Gastrocnemius medialis (tissue), 4 donors: Measurements from ENCODE around the gene NKX2-4. TPM values are rescaled to one million over a fixed set of nuclear protein-coding genes. Genes with fewer than 3 reads are reported as not detected.

ENCODE experiments used
- ATAC-seq, 2 donors: fragments of 150-250 bp; one replicate each; pipeline ENCODE4 v1.9.1; 2016
- DNase-seq, 2 donors: peaks; one replicate each; pipeline ENCODE4 v3.0.0-alpha.2; 2019
- H3K27ac ChIP-seq, 4 donors: fragments of 200-600 bp; sonication (generic); 1 replicate in 1 of 4; 2 replicates in 3 of 4; pipeline ENCODE4 v1.5.1; 2016 to 2018; ENCODE audit warnings: mild to moderate bottlenecking in 2 of 4, moderate library complexity in 1 of 4
- H3K27me3 ChIP-seq, 3 donors: fragments of 200-600 bp; sonication (generic) in 2 of 3; 1 replicate in 1 of 3; 2 replicates in 2 of 3; pipeline versions ENCODE4 v1.5.1 to v1.6.0; 2016 to 2019; ENCODE audit warnings: mild to moderate bottlenecking in 1 of 3, moderate library complexity in 1 of 3
- H3K36me3 ChIP-seq, 2 donors: fragments of 200-600 bp; sonication (generic) in 1 of 2; one replicate each; pipeline ENCODE4 v1.5.1; 2017 to 2018
- H3K4me1 ChIP-seq, 2 donors: fragments of 200-600 bp; sonication (generic) in 1 of 2; one replicate each; pipeline ENCODE4 v1.5.1; 2016 to 2017; ENCODE audit warnings: mild to moderate bottlenecking in 2 of 2
- H3K4me3 ChIP-seq, 4 donors: fragments of 200-600 bp; sonication (generic) in 3 of 4; 1 replicate in 1 of 4; 2 replicates in 3 of 4; pipeline ENCODE4 v1.5.1; 2016 to 2019; ENCODE audit warnings: mild to moderate bottlenecking in 2 of 4
- H3K9me3 ChIP-seq, 3 donors: fragments of 200-600 bp; sonication (generic) in 2 of 3; 1 replicate in 1 of 3; 2 replicates in 2 of 3; pipeline ENCODE4 v1.5.1; 2016 to 2019
- POLR2A ChIP-seq, 2 donors: fragments of 450-650 bp; IDR thresholded peaks; one replicate each; pipeline ENCODE4 v1.6.1; 2017; ENCODE audit warnings: antibody characterized with exemption in 2 of 2, mild to moderate bottlenecking in 2 of 2, moderate library complexity in 2 of 2
- in situ Hi-C, 4 donors: fragments of 200-750 bp; cut with MboI; loops; one replicate each; pipeline versions ENCODE4 v1.15.0 to v1.8.0; 2017; ENCODE audit warnings: low sequenced_read_pairs in 4 of 4
- intact Hi-C: fragments of 100-400 bp; cut with DNase I; formaldehyde crosslinking; loops from one replicate; pipeline ENCODE4 v1.15.1; 2023; ENCODE audit warnings: low total_unique reads
- total RNA-seq, 4 donors: library from RNA; depleted of rRNA; stranded (reverse); fragments of >200 nt; gene quantifications; one replicate each; pipeline versions ENCODE4 v1.1.0 to v1.2.3, GENCODE V29; 2016
- TF ChIP-seq, protein P1 (sequence below), 5 experiments: fragments of 450-650 bp in 3 of 5; fragments of 200-600 bp in 2 of 5; sonication (generic) in 2 of 5; IDR thresholded peaks in 4 of 5; conservative IDR thresholded peaks in 1 of 5; 1 replicate in 4 of 5; 2 replicates in 1 of 5; pipeline ENCODE4 v1.5.1; 2016 to 2019; ENCODE audit warnings: antibody characterized with exemption in 5 of 5, mild to moderate bottlenecking in 3 of 5, moderate library complexity in 3 of 5

Gene NKX2-4
- total RNA-seq, 4 donors from 2014 or later, result not detected

DNA sequence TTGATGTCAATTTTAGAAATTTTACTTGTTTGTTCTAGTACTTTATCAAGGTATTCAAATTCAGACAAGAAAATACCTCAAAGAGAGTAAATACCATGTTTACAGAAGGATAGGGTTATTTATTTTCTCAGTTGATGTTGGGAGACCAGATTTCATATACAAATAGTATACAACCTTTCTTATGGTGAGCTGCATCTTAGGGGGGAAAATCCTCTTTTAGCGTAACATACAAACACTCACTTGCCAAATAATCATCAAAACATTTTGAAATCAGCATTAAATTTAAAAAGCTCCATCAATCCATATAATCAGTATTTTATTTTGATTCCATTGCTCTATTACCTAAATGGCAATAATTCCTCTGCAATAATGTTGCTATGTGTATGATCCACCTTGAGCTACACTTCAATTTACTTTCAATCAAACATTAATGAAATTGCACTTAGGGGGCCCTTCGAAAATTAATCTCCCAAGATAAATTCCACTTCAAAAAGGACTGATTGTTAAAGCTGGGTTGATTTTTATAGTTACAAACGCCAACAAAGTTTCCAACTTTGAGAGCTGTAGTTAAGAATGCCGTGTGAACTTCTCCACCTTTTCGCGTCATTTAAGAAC is 2.2 kb downstream of the NKX2-4 start:
- Histone ChIP-seq H3K4me3 (no peak overlapping the region), H3K27ac (no peak overlapping the region), H3K36me3 (no peaks in the 10 kb centered on the region), H3K9me3 (no peaks in the 10 kb centered on the region), H3K27me3 (peaks cover 70 to 90% (median 77%) of the 10 kb centered on the region in 3 donors), H3K4me1 (no peaks in the 10 kb centered on the region)
- in situ Hi-C loops, result no loop called here
- no peak for TF ChIP-seq POLR2A (IDR thresholded peaks at IDR 0.05)
- TF ChIP-seq, protein P1, sequence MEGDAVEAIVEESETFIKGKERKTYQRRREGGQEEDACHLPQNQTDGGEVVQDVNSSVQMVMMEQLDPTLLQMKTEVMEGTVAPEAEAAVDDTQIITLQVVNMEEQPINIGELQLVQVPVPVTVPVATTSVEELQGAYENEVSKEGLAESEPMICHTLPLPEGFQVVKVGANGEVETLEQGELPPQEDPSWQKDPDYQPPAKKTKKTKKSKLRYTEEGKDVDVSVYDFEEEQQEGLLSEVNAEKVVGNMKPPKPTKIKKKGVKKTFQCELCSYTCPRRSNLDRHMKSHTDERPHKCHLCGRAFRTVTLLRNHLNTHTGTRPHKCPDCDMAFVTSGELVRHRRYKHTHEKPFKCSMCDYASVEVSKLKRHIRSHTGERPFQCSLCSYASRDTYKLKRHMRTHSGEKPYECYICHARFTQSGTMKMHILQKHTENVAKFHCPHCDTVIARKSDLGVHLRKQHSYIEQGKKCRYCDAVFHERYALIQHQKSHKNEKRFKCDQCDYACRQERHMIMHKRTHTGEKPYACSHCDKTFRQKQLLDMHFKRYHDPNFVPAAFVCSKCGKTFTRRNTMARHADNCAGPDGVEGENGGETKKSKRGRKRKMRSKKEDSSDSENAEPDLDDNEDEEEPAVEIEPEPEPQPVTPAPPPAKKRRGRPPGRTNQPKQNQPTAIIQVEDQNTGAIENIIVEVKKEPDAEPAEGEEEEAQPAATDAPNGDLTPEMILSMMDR (IDR thresholded peaks at IDR 0.05 in 4 of 5, conservative IDR thresholded peaks at IDR 0.05 in 1 of 5), result no peak
- intact Hi-C loops, result no loop called here
- DNase-seq (no peak), ATAC-seq (no peak)

DNA sequence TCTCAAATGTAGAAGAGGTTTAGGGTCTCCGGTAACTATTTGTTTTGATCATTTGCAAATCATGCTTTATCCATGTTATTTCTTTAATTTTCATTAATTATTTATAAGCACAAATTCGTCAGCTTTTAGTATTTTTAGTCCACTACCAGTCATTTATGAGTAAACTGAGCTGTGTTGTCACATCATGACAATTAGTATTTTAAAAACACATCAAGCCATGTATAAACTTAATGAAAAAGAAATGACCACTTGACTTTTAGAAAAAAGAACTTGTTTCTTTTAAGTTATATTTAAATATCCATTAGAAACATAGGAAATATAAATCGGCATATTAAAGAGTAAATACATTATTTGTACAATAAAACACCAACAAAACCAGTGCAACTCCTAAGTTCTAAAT is 2.8 kb downstream of the NKX2-4 start:
- Histone ChIP-seq H3K4me1 (no peaks in the 10 kb centered on the region), H3K27me3 (peaks cover 68 to 84% (median 71%) of the 10 kb centered on the region in 3 donors), H3K4me3 (no peak overlapping the region), H3K27ac (no peak overlapping the region), H3K36me3 (peaks cover 0 to 2% of the 10 kb centered on the region in 2 donors), H3K9me3 (no peaks in the 10 kb centered on the region)
- ATAC-seq (no peak), DNase-seq (no peak)
- intact Hi-C loops (no loop called here), in situ Hi-C loops (no loop called here)
- TF ChIP-seq POLR2A (IDR thresholded peaks at IDR 0.05), result no peak
- TF ChIP-seq, protein P1 (IDR thresholded peaks at IDR 0.05 in 4 of 5, conservative IDR thresholded peaks at IDR 0.05 in 1 of 5), result no peak

DNA sequence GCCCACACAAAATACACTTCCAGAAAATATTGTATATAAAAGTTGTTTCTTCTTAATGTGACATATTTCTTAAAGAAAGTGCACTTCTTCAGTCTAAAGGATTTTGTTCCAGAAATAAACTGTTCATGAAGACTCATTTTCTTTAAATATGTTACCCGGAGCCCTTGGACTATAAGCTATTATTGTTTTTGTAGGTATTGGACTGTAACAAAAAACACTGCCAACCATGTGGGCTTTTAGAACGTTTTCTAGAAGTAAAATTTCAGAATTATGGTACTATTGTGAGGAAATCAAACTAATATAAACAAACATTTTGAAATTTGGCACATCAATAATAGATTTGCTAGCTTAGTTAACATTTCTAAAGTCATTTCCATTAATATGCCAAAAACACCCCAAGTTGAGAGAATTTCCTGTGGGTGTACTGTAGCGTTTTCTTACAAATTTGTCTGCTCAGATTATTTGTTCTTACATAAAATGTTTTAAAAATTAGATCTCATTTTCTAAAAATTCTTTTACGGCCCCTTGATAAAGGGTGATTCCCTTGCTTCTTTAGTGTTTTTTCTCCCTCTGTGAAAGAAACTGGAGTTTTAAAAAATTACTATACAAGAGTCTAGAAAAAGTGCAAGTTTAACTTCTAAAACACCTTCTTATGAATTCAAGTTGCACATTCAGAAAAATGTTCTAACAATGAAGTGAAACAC is 3.4 kb downstream of the NKX2-4 start:
- no peak for DNase-seq

DNA sequence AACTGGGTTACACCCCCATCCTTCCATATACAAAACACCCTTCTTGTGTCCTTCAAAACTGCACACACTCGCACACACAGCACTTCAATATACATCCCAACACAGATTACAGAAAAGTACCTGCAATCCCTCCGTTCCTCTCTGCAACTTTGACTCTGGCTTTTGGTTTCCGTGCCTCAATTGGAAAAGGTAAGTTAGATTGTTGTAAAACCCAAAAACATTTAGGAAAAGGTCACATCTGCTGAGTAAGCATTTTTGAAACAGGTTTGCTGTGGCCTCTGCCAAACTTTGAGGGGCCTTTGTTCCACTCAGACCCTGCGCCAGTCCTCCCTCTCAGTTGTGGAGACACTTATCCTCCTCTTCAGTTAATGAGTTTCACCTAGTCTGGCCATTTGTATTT is 4.2 kb downstream of the NKX2-4 start:
- in situ Hi-C loops (no loop called here), intact Hi-C loops (no loop called here)
- Histone ChIP-seq H3K4me1 (no peaks in the 10 kb centered on the region), H3K27ac (no peak overlapping the region), H3K36me3 (peaks cover 0 to 16% of the 10 kb centered on the region in 2 donors), H3K4me3 (no peak overlapping the region), H3K27me3 (peaks cover 56 to 71% (median 57%) of the 10 kb centered on the region in 3 donors), H3K9me3 (no peaks in the 10 kb centered on the region)
- TF ChIP-seq, protein P1 (IDR thresholded peaks at IDR 0.05 in 4 of 5, conservative IDR thresholded peaks at IDR 0.05 in 1 of 5), result no peak
- TF ChIP-seq POLR2A (IDR thresholded peaks at IDR 0.05), result no peak
- ATAC-seq (no peak), DNase-seq (no peak)

More for the DNA sequence above, 3.4 kb downstream of the NKX2-4 start:
- Histone ChIP-seq H3K36me3 (peaks cover 0 to 8% of the 10 kb centered on the region in 2 donors), H3K4me1 (no peaks in the 10 kb centered on the region), H3K27ac (no peak overlapping the region), H3K27me3 (peaks cover 64 to 79% (median 65%) of the 10 kb centered on the region in 3 donors), H3K9me3 (no peaks in the 10 kb centered on the region), H3K4me3 (no peak overlapping the region)
- in situ Hi-C loops, result no loop called here
- no peak for ATAC-seq
- intact Hi-C loops, result no loop called here
- TF ChIP-seq POLR2A (IDR thresholded peaks at IDR 0.05), result no peak
- TF ChIP-seq, protein P1 (IDR thresholded peaks at IDR 0.05 in 4 of 5, conservative IDR thresholded peaks at IDR 0.05 in 1 of 5), result no peak
